Stimulated activated CD4-positive, alpha-beta T cell treated with anti-CD3 and anti-CD28 coated beads, Interleukin-15, amount 100 ng/mL, for 1 hour (primary cell): ENCODE measurements around the gene PABPN1L.
"Not testable (repeated sequence)": the region's sequence is repeated elsewhere in the genome, so short reads cannot be mapped to it uniquely, and the experiment has no call there.

Source experiments
- DNase-seq, 2 donors: peaks; one replicate each; pipeline ENCODE4 v3.0.0-alpha.2; 2020; ENCODE audit warnings: low read depth in 1 of 2, low spot score in 1 of 2

The PABPN1L gene

GRCh38 chr16:88833086-88833485, 33.4 kb downstream of the PABPN1L start:
- DNase-seq, result no peak

- DNase-seq, result no peak
These were observed 34.6 kb downstream of the PABPN1L start for GRCh38 chr16:88831838-88832237.

- no peak for DNase-seq
These were observed 35.7 kb downstream of the PABPN1L start for GRCh38 chr16:88830783-88831182.

- DNase-seq, result no peak
These were observed 36.2 kb downstream of the PABPN1L start for GRCh38 chr16:88830258-88830657.

GRCh38 chr16:88828711-88829110, 37.7 kb downstream of the PABPN1L start:
- DNase-seq, result no peak

- no peak for DNase-seq
These were observed 38.7 kb downstream of the PABPN1L start for GRCh38 chr16:88827727-88828126.

GRCh38 chr16:88826070-88826840, 40.2 kb downstream of the PABPN1L start:
- no peak for DNase-seq

GRCh38 chr16:88825146-88825545, 41.3 kb downstream of the PABPN1L start:
- DNase-seq, result no peak

GRCh38 chr16:88824256-88825077, 42.0 kb downstream of the PABPN1L start:
- no peak for DNase-seq

GRCh38 chr16:88823646-88824045, 42.8 kb downstream of the PABPN1L start:
- not testable (repeated sequence) for DNase-seq

- no peak for DNase-seq
These were observed 44.0 kb downstream of the PABPN1L start for GRCh38 chr16:88822281-88823040.

- DNase-seq, result no peak
These were observed 45.2 kb downstream of the PABPN1L start for GRCh38 chr16:88821168-88821850.

GRCh38 chr16:88820385-88821025, 46.0 kb downstream of the PABPN1L start:
- no peak for DNase-seq

GRCh38 chr16:88819126-88819525, 47.3 kb downstream of the PABPN1L start:
- no peak for DNase-seq

GRCh38 chr16:88818575-88818874, 47.9 kb downstream of the PABPN1L start:
- no peak for DNase-seq

GRCh38 chr16:88817785-88818574, 48.5 kb downstream of the PABPN1L start:
- DNase-seq, result no peak

- DNase-seq, result no peak
These were observed 49.5 kb downstream of the PABPN1L start for GRCh38 chr16:88816736-88817535.

- DNase-seq, result peak in 1 of 2 donors; percentile 58
These were observed 50.4 kb downstream of the PABPN1L start for GRCh38 chr16:88815901-88816589.

GRCh38 chr16:88815227-88815626, 51.2 kb downstream of the PABPN1L start:
- DNase-seq, result no peak
